Placental pericyte (primary cell): Measurements from ENCODE around the gene DNAH2. TPM values are rescaled to one million over a fixed set of nuclear protein-coding genes. Genes with fewer than 3 reads are reported as not detected.

Source experiments
- total RNA-seq: library from RNA; depleted of rRNA; stranded (reverse); fragments of >200 nt; gene quantifications from 2 replicates; pipeline ENCODE4 v1.2.3, GENCODE V29; 2012

DNAH2 gene, protein sequence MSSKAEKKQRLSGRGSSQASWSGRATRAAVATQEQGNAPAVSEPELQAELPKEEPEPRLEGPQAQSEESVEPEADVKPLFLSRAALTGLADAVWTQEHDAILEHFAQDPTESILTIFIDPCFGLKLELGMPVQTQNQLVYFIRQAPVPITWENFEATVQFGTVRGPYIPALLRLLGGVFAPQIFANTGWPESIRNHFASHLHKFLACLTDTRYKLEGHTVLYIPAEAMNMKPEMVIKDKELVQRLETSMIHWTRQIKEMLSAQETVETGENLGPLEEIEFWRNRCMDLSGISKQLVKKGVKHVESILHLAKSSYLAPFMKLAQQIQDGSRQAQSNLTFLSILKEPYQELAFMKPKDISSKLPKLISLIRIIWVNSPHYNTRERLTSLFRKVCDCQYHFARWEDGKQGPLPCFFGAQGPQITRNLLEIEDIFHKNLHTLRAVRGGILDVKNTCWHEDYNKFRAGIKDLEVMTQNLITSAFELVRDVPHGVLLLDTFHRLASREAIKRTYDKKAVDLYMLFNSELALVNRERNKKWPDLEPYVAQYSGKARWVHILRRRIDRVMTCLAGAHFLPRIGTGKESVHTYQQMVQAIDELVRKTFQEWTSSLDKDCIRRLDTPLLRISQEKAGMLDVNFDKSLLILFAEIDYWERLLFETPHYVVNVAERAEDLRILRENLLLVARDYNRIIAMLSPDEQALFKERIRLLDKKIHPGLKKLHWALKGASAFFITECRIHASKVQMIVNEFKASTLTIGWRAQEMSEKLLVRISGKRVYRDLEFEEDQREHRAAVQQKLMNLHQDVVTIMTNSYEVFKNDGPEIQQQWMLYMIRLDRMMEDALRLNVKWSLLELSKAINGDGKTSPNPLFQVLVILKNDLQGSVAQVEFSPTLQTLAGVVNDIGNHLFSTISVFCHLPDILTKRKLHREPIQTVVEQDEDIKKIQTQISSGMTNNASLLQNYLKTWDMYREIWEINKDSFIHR (N-terminal part only)
- total RNA-seq = 0.88 TPM in 1 of 2 replicates, not detected in the other

DNA sequence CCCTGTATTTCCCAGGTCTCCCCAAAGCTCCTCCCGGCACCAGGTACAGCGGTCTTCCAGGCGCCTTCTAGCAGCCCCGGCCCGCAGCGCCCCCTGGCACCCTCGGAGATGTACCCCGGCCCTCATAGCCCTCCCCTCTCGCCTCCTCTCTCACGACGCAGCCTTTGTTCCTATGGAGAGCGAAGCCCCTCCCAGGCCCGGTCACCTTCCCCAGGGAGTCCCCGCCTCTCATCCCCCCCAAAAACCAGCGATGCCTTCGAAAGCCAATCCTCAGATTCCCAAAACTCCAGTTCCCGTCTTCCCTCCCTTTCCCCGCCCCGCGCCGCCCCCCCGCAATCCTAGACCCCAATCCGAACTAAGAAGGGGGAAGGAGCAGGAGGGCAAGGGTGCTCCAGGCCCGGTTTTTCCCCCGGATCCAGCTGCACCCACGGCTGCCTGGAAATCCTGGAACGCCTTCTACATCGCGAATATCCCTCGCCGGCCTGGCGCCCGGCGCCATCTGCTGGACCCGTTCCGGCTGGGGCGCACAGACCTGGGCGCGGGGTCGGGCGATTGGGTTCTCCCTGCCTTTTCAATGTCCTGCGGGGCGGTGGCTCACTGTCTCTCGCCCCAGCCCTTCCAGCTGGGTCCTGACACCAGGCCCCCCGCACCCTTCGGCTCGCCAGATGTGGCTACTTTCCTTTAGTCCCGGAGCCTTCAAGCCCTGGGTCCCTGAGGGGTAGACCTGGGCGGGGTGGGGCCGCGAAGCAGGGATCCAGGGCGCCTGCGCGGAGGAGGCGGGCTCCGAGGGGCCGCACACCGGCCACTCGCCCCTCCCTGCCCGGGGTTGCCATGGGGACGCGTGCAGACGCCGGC is at the start of gene DNAH2:
Gene DNAH2, plus strand, starts transcription at position 844 of the 855 bp plus-strand sequence. CDS start 1,991 bp downstream, outside the sequence.

DNA sequence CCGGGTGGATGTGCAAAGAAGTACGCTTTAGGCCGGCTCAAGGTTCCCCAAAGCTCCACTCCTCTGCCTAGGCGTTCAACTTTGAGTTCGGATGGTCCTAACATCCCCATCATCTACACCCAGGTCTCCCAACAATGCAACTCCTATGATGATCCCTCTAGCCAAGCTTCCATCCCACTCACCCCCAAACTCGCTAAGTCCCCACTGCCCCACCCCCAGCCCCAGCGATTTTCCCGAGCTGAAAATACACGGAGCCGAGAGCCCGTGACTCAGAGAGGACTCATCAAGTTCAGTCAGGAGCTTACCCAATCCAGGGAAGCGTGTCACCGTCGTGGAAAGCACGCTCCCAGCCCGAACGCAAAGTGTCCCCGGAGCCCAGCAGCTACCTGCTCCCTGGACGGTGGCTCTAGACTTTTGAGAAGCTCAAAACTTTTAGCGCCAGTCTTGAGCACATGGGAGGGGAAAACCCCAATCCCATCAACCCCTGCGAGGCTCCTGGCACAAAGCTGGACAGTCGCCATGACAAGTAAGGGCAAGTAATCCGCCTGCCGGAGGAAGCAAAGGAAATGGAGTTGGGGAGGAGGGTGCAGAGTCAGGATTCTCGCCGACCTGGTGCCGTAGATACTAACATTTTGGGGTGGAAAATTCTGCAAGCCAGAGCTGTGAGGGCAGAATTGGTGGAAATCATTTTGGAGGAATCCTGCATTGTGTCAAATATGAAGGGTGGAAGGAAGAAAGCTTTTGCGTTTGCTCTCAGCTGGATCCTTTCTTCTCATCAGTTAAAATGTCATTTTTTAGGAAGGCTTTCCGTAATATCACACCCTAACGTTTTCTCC is 30.3 kb upstream of the DNAH2 start, which contains the start of gene TP53:
Gene TP53, minus strand, starts transcription at position 419 of the 836 bp plus-strand sequence. CDS start 10,896 bp downstream, outside the sequence.

DNA sequence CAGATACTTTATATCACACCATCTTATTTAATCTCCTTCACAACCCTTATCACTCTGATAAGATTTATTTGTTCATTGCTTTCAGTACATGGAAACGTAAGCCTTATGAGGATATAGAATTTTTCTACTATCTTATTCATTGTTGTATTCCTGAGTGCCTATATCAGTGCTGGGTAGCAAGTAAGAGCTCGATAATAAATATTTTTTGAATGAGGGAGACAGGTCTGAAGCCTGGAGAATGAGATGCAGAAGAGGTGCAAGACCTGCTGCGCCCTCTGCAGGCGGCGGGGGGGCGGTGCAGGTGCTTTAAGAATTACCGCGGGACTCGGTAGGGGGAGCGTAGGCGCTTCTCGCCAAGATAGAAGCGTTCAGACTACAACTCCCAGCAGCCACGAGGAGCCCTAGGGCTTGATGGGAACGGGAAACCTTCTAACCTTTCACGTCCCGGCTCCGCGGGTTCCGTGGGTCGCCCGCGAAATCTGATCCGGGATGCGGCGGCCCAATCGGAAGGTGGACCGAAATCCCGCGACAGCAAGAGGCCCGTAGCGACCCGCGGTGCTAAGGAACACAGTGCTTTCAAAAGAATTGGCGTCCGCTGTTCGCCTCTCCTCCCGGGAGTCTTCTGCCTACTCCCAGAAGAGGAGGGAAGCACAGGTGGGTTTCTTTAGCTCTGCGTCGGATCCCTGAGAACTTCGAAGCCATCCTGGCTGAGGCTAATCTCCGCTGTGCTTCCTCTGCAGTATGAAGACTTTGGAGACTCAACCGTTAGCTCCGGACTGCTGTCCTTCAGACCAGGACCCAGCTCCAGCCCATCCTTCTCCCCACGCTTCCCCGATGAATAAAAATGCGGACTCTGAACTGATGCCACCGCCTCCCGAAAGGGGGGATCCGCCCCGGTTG is 29.4 kb upstream of the DNAH2 start, which contains the start of gene WRAP53:
Gene WRAP53, plus strand, starts transcription at position 570 of the 900 bp plus-strand sequence. Its CDS starts 172 bp downstream, at position 742.

DNA sequence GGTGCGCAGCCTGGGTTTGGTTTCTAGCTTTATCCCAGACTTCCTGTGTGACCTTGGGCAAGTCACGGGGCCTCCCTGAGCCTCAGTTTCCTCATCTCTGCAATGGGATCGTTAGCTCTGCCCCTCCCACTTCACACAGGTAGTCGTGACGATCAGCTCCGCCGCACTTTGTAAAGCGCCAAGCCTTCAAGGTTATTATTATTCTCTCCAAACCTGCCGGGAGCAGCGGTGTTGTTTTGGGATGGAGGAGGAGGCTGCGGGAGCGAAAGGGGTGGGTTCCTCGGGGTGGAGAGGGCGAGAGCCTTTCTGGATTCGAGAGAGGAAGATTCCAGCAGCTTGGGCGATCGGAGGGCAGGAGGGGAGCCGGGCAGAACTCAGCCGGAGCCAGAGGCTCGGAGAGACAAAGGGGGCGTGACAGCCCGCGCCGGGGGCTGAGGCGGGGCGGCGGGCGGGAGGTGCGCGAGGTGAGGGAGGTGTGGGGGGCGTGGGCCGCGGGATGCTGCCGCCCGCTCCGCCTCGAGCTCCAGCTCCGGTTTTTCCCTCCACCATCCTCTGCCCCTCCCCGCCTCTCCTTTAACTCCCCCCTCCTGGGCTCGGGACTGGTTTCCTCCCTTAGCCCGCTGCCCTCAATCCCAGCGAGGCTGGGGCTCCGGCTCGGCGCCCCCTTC is 12.8 kb upstream of the DNAH2 start, which contains the start of gene EFNB3:
Gene EFNB3, plus strand, starts transcription at position 602 of the 668 bp plus-strand sequence. CDS start 397 bp downstream, outside the sequence.

DNA sequence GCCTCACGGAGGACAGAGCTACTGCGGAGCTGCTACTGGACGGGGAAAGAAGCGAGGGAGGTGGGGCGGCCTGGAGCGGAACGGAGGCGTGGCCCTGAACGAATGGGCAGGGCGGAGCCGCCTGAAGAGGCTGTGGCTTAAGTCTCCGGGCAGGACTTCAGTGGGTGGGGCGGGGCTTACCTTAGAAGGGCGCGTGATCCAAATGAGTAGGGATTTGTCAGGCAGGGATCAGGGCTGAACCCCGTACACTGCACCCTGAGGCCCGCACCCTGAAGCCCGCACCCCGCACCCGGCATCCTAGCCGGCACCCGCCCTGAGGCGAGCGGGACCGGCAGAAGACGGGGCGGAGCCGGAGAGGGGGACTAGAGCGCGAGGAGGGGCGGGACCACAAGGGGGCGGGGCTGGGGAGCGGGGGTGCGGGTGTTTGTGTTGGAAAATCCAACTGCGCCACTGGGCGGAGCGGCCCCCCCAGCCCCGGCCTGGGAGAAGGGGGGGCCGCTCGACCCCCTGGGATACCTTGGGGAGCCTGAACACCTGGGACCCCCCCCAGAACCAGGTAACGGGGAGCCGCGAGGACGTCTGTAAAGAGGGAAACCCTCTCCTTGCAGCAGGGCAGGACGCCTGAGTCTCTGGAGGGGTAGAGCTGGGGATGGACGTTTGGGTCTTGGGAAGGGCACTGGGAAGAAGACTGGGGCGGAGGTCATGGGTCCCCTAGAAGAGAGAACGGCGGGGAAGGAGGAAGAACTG is 116.4 kb downstream of the DNAH2 start, which contains the start of gene KDM6B:
Gene KDM6B, plus strand, starts transcription at position 423 of the 747 bp plus-strand sequence. CDS start 11,338 bp downstream, outside the sequence.

DNA sequence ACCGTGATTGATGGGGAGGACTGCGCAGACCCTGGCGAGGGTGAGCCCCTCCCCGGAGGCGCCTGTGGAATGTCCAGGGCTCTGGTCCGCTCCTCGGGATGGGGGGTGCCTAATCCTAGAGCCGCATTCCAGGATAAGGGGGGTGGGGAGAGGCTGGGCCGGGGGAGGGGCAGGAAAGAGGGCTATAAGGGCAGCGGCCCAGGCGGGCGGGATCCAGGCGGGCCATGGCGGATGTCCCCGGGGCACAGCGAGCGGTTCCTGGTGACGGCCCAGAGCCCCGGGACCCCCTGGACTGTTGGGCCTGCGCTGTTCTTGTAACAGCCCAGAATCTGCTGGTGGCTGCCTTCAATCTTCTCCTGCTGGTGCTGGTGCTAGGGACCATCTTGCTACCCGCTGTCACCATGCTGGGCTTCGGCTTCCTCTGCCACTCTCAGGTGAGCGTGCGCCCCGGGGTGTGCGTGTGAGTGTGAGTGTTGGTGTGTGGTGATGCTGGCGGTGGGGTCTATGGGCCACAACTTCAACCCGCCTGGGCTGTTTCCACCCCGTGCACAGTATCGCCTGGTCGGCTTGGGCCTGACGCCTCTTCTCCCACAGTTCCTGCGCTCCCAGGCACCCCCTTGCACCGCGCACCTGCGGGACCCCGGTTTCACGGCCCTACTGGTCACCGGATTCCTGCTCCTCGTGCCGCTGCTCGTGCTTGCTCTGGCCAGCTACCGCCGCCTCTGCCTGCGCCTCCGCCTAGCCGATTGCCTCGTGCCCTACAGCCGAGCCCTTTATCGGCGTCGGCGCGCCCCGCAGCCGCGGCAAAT is 137.5 kb downstream of the DNAH2 start, which contains the start of gene TMEM88:
Gene TMEM88, plus strand, starts transcription at position 216 of the 809 bp plus-strand sequence. Its CDS starts 9 bp downstream, at position 225.

DNA sequence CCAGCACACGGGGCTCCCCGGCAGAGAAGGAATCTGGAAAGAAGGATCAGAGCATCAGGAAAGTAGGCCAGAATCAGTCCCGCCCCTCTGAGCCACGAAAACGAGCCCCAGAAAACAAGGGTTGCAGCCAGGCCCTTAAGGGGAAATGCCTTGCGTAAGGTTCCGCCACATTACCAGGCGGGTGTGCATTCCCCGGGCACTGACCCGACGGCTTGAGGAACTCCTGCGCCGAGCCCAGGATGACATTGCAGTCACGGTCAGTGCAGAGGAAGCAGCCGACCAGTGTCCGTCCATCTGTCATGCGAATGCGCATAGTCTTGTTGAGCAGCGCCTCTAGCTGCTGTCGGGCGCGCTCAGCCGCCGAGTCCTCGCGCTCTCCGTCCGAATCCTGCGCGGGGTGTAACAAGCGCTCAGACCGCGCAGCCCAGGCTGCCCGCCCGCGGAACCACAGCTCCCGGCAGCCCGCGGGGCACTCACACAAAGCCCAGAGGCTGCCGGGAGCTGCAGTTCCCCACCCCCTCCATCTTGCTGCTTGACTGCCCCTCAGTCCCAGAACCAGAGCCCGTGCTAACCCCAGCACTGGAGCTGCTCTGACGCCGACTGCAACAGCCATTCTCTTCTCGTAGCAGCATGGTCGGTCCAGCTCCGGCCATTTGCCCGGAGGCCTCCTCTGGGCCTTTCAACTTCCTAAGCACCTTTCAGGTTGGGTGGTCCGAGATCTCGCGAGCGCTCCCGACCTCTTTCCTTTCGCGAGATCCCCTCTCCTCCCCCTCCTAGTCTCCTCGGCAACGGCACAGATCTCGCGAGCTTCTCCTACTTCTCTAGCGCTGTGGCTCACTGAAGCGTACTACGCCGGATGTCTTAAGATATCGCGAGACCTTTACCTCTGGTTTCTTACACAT is 139.5 kb downstream of the DNAH2 start, which contains the start of gene NAA38:
Gene NAA38, minus strand, starts transcription at position 749 of the 902 bp plus-strand sequence. Its CDS starts 96 bp downstream, at position 653.

DNA sequence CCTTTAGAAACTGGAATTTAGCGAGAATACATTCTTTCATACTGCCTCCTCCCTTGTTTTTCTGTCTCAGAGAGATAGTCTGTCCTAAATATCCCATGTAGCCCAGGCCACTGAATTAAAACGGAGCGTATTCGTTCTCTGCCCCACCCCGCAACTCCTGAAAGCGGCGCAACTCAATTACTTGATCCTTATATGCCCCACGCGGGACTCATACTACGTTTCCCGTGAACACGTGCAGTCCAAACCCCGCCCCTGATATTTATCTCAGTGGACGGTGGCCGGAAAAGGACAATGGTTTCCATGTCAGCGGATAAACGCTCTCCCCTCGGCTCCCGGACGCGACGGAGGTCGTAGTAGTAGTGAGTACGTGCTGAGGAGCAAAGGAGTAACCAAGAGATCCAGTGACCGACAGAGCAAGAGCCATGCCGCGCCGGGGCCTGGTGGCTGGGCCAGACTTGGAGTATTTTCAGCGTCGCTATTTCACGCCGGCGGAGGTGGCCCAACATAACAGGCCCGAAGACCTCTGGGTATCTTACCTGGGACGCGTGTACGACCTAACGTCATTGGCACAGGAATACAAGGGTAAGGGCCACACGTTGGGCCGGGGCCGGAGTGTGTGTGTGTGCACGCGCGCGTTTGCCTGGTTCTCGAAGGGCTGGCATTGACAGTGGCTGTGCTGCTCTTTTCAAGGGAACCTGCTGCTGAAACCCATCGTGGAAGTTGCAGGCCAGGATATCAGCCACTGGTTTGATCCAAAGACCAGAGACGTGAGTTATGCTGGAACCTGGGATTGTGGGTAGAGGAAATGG is 140.4 kb downstream of the DNAH2 start, which contains the start of gene CYB5D1:
Gene CYB5D1, plus strand, starts transcription at position 291 of the 809 bp plus-strand sequence. Its CDS starts 132 bp downstream, at position 423.

Other genes with a start within 250 kb of the DNAH2 start
- 24.3 and 35.8 TPM in 2 replicates for gene ZBTB4, start 238.1 kb upstream of the DNAH2 start, total RNA-seq
- gene SLC35G6, start 236.3 kb upstream of the DNAH2 start, total RNA-seq = not detected in 2 replicates
- 75.7 and 125 TPM in 2 replicates for gene POLR2A, start 233.4 kb upstream of the DNAH2 start, total RNA-seq
- 10.2 and 10.7 TPM in 2 replicates for gene TNFSF12, start 168.7 kb upstream of the DNAH2 start, total RNA-seq
- 0.44 and 0.72 TPM in 2 replicates for gene TNFSF13, start 159.0 kb upstream of the DNAH2 start, total RNA-seq
- gene SENP3, start 155.8 kb upstream of the DNAH2 start, total RNA-seq = 56.9 and 109 TPM in 2 replicates
- 16.9 and 20.6 TPM in 2 replicates for gene CD68, start 138.1 kb upstream of the DNAH2 start, total RNA-seq
- gene MPDU1, start 133.9 kb upstream of the DNAH2 start, total RNA-seq = 103 and 203 TPM in 2 replicates
- gene SOX15, start 127.7 kb upstream of the DNAH2 start, total RNA-seq = 0.22 and 0.57 TPM in 2 replicates
- gene FXR2, start 102.8 kb upstream of the DNAH2 start, total RNA-seq = 40.0 and 60.8 TPM in 2 replicates
- 16.5 and 26.0 TPM in 2 replicates for gene SAT2, start 89.9 kb upstream of the DNAH2 start, total RNA-seq
- 1.8 TPM in 1 of 2 replicates, not detected in the other for gene SHBG, start 87.6 kb upstream of the DNAH2 start, total RNA-seq
- not detected in 2 replicates for gene ATP1B2, start 66.8 kb upstream of the DNAH2 start, total RNA-seq
- gene TP53, start 30.3 kb upstream of the DNAH2 start, total RNA-seq = 56.4 and 82.5 TPM in 2 replicates
- gene WRAP53, start 29.3 kb upstream of the DNAH2 start, total RNA-seq = 3.3 and 15.7 TPM in 2 replicates
- gene EFNB3, start 12.5 kb upstream of the DNAH2 start, total RNA-seq = 0.72 and 1.5 TPM in 2 replicates
- gene KDM6B, start 116.5 kb downstream of the DNAH2 start, total RNA-seq = 7.2 and 8.0 TPM in 2 replicates
- gene TMEM88, start 137.3 kb downstream of the DNAH2 start, total RNA-seq = 1.4 and 10.7 TPM in 2 replicates
- gene NAA38, start 139.8 kb downstream of the DNAH2 start, total RNA-seq = 37.7 and 40.0 TPM in 2 replicates
- 6.1 and 8.0 TPM in 2 replicates for gene CYB5D1, start 140.3 kb downstream of the DNAH2 start, total RNA-seq
- 56.3 and 73.5 TPM in 2 replicates for gene CHD3, start 171.0 kb downstream of the DNAH2 start, total RNA-seq
- 1.1 and 6.2 TPM in 2 replicates for gene RNF227, start 198.5 kb downstream of the DNAH2 start, total RNA-seq
- gene KCNAB3, start 212.1 kb downstream of the DNAH2 start, total RNA-seq = 1.9 TPM in 1 of 2 replicates, not detected in the other
- gene TRAPPC1, start 214.2 kb downstream of the DNAH2 start, total RNA-seq = 47.0 and 68.7 TPM in 2 replicates
- 19.3 and 37.2 TPM in 2 replicates for gene CNTROB, start 214.5 kb downstream of the DNAH2 start, total RNA-seq